DND-41 (cell line): ENCODE results near the gene MAP7D1.

ENCODE experiments used
- EZH2 ChIP-seq: IDR thresholded peaks from 3 replicates; pipeline ENCODE4 v1.6.1; 2012; ENCODE audit warnings: borderline replicate concordance, low read depth, mild to moderate bottlenecking, moderate library complexity, low read length, inconsistent platforms; ENCODE audit not compliant: severe bottlenecking
- TF ChIP-seq, protein P1 (sequence below): IDR thresholded peaks from 2 replicates; pipeline ENCODE4 v1.5.1; 2012; ENCODE audit warnings: borderline replicate concordance, low read length, moderate library complexity, mild to moderate bottlenecking; ENCODE audit not compliant: poor library complexity, severe bottlenecking; ENCODE audit errors: extremely low read depth

DNA sequence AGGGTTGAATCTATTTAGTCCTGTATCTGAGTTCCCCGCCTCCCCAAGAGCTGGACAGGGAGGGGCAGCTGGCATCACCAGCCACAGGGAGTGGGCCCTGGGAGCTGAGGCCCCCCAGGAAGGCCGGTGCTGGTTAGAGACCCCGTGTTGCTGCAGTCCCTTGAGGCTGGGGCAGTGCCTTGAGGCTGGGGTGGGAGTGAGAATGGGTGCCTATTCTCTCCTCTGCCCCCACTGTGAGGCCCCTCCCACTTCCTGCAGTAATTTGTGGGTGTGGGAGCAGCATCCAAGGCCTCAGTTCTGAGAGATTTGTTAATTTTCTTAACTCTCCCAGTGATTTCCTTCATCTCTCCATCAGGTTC lies 4.1 kb upstream of the MAP7D1 start:
- TF ChIP-seq, protein P1, sequence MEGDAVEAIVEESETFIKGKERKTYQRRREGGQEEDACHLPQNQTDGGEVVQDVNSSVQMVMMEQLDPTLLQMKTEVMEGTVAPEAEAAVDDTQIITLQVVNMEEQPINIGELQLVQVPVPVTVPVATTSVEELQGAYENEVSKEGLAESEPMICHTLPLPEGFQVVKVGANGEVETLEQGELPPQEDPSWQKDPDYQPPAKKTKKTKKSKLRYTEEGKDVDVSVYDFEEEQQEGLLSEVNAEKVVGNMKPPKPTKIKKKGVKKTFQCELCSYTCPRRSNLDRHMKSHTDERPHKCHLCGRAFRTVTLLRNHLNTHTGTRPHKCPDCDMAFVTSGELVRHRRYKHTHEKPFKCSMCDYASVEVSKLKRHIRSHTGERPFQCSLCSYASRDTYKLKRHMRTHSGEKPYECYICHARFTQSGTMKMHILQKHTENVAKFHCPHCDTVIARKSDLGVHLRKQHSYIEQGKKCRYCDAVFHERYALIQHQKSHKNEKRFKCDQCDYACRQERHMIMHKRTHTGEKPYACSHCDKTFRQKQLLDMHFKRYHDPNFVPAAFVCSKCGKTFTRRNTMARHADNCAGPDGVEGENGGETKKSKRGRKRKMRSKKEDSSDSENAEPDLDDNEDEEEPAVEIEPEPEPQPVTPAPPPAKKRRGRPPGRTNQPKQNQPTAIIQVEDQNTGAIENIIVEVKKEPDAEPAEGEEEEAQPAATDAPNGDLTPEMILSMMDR: no peak
- TF ChIP-seq EZH2: no peak
